Lower leg skin (tissue), 3 donors: ENCODE data around the gene THSD7B.

Experiments
- CTCF ChIP-seq, 3 donors: fragments of 450-650 bp; IDR thresholded peaks; one replicate each; pipeline ENCODE4 v1.5.1; 2016; ENCODE audit warnings: antibody characterized with exemption in 3 of 3, mild to moderate bottlenecking in 3 of 3, moderate library complexity in 2 of 3
- POLR2A ChIP-seq, 2 donors: fragments of 450-650 bp; IDR thresholded peaks; one replicate each; pipeline ENCODE4 v1.6.1; 2016 to 2017; ENCODE audit warnings: antibody characterized with exemption in 2 of 2, mild to moderate bottlenecking in 1 of 2, moderate library complexity in 1 of 2

- TF ChIP-seq POLR2A (IDR thresholded peaks at IDR 0.05) (no peak), CTCF (IDR thresholded peaks at IDR 0.05) (no peak)
These were observed 23.9 kb upstream of the THSD7B start for GRCh38 chr2:136741471-136741870.
